PC-3 (cell line): ENCODE results near the gene MSH3. TPM values are rescaled to one million over a fixed set of nuclear protein-coding genes. Genes with fewer than 3 reads are reported as not detected.

Experiments
- ATAC-seq: fragments of 200-7000 bp; cut with Tn5 transposase; 2 replicates; pipeline ENCODE4 v1.9.1; 2020; ENCODE audit warnings: mild to moderate bottlenecking, moderate library complexity
- BruUV-seq: library from RNA; stranded (reverse); fragments of 400-500 nt; replicated peaks from 2 replicates; lab custom pipeline; 2021; lab: Mats Ljungman, UMichigan
- CTCF ChIA-PET: fragments of 300-600 bp; sonication (Branson Sonifier 250); formaldehyde crosslinking; loops from one replicate; lab custom pipeline; 2022; ENCODE audit warnings: antibody characterized with exemption; lab: Charles Lee
- POLR2A ChIA-PET: fragments of 300-600 bp; sonication (Branson Sonifier 250); formaldehyde crosslinking; loops from one replicate; lab custom pipeline; 2022; ENCODE audit warnings: antibody characterized with exemption; ENCODE audit not compliant: unreplicated experiment; lab: Charles Lee
- DNase-seq: peaks from one replicate; pipeline ENCODE4 v3.0.0-alpha.2; 2015
- H2AFZ ChIP-seq: fragments of 300-600 bp; sonication (generic); 2 replicates; pipeline ENCODE4 v1.6.0; 2016; ENCODE audit warnings: antibody characterized with exemption, low read length
- H3F3A ChIP-seq: fragments of 300-600 bp; sonication (generic); one replicate; pipeline ENCODE4 v1.6.0; 2017; ENCODE audit warnings: antibody characterized with exemption, low read length, control low read depth, mild to moderate bottlenecking; ENCODE audit not compliant: unreplicated experiment
- H3K27ac ChIP-seq: fragments of 300-600 bp; sonication (generic); 2 replicates; pipeline ENCODE4 v1.5.1; 2016; ENCODE audit warnings: mild to moderate bottlenecking, low read length
- H3K27me3 ChIP-seq: fragments of 300-600 bp; sonication (generic); 2 replicates; pipeline ENCODE4 v1.6.1; 2016; ENCODE audit warnings: low read length, mixed read lengths
- H3K36me3 ChIP-seq: fragments of 300-600 bp; sonication (generic); 2 replicates; pipeline ENCODE4 v1.6.1; 2016; ENCODE audit warnings: low read depth, mixed run types, low read length, mixed read lengths
- H3K4me1 ChIP-seq: fragments of 300-600 bp; sonication (generic); 2 replicates; pipeline ENCODE4 v1.5.1; 2016; ENCODE audit warnings: low read length; ENCODE audit not compliant: insufficient read depth
- H3K4me2 ChIP-seq: fragments of 300-600 bp; sonication (generic); 2 replicates; pipeline ENCODE4 v1.6.0; 2016; ENCODE audit warnings: low read length
- H3K4me3 ChIP-seq: fragments of 300-600 bp; sonication (generic); 2 replicates; pipeline ENCODE4 v1.5.1; 2016; ENCODE audit warnings: mild to moderate bottlenecking, low read length, mixed read lengths
- H3K79me2 ChIP-seq: fragments of 300-600 bp; sonication (generic); 2 replicates; pipeline ENCODE4 v1.6.1; 2017; ENCODE audit warnings: low read length, mixed read lengths
- H3K9ac ChIP-seq: fragments of 300-600 bp; sonication (generic); 2 replicates; pipeline ENCODE4 v1.6.0; 2016; ENCODE audit warnings: mild to moderate bottlenecking, low read length
- H3K9me2 ChIP-seq: fragments of 300-600 bp; sonication (generic); replicated peaks from 2 replicates; pipeline ENCODE4 v1.6.1; 2016; ENCODE audit warnings: mixed run types, low read length, mixed read lengths
- H3K9me3 ChIP-seq: fragments of 300-600 bp; sonication (generic); 2 replicates; pipeline ENCODE4 v1.6.1; 2016; ENCODE audit warnings: low read length, mixed read lengths
- H4K20me1 ChIP-seq: fragments of 300-600 bp; sonication (generic); 2 replicates; pipeline ENCODE4 v1.6.1; 2016; ENCODE audit warnings: low read length, mixed read lengths
- CTCF ChIP-seq: fragments of 300-600 bp; sonication (generic); conservative IDR thresholded peaks from 2 replicates; pipeline ENCODE4 v1.5.1; 2017; ENCODE audit warnings: antibody characterized with exemption, low read depth, mild to moderate bottlenecking, low read length
- EZH2 ChIP-seq: fragments of 300-600 bp; sonication (generic); IDR thresholded peaks from one replicate; pipeline ENCODE4 v1.6.1; 2017; ENCODE audit warnings: antibody characterized with exemption, mild to moderate bottlenecking, low read length; ENCODE audit not compliant: unreplicated experiment
- EZH2phosphoT487 ChIP-seq: fragments of 300-600 bp; sonication (generic); IDR thresholded peaks from 2 replicates; pipeline ENCODE4 v1.6.1; 2018; ENCODE audit warnings: mild to moderate bottlenecking, antibody characterized with exemption, low read length, borderline replicate concordance
- intact Hi-C: fragments of 100-400 bp; cut with micrococcal nuclease; formaldehyde crosslinking; loops from 2 replicates; pipeline ENCODE4 v1.9.0; 2023
- total RNA-seq: library from RNA; depleted of rRNA; stranded (reverse); fragments of >200 nt; gene quantifications from 2 replicates; pipeline ENCODE4 v1.2.3, GENCODE V29; 2014

Gene MSH3
- total RNA-seq, 1 experiment from 2014 or later: 9.0 TPM

GRCh38 chr5:80644900-80645299 lies 9.6 kb upstream of the MSH3 start:
- CTCF ChIA-PET: no interaction called here
- no peaks in the 10 kb centered on the region for H3K79me2 ChIP-seq
- no peak overlapping the region for H3K4me2 ChIP-seq
- no peaks in the 10 kb centered on the region for H3K9me3 ChIP-seq
- DNase-seq: no peak
- no peaks in the 10 kb centered on the region for H3K27me3 ChIP-seq
- no peak for TF ChIP-seq CTCF
- no peak for TF ChIP-seq EZH2
- TF ChIP-seq EZH2phosphoT487: no peak
- H4K20me1 ChIP-seq: no peaks in the 10 kb centered on the region
- no peak overlapping the region for H3K9ac ChIP-seq
- POLR2A ChIA-PET: no interaction called here
- no peak overlapping the region for H2AFZ ChIP-seq
- no peak overlapping the region for H3K27ac ChIP-seq
- ATAC-seq: no peak
- BruUV-seq: no TSS peak
- no peaks in the 10 kb centered on the region for H3K9me2 ChIP-seq
- H3F3A ChIP-seq: no peaks in the 10 kb centered on the region
- H3K36me3 ChIP-seq: peaks cover 14% of the 10 kb centered on the region
- intact Hi-C loops: no loop called here
- H3K4me1 ChIP-seq: no peaks in the 10 kb centered on the region
- H3K4me3 ChIP-seq: no peak overlapping the region

GRCh38 chr5:80646926-80647325 lies 7.5 kb upstream of the MSH3 start:
- Histone ChIP-seq H3K27ac (no peak overlapping the region), H3K36me3 (peaks cover 14% of the 10 kb centered on the region), H4K20me1 (no peaks in the 10 kb centered on the region), H3K27me3 (no peaks in the 10 kb centered on the region), H3K9ac (no peak overlapping the region), H3K4me3 (no peak overlapping the region), H3K9me3 (no peaks in the 10 kb centered on the region), H3K79me2 (no peaks in the 10 kb centered on the region), H2AFZ (no peak overlapping the region), H3F3A (no peaks in the 10 kb centered on the region), H3K4me1 (no peaks in the 10 kb centered on the region), H3K9me2 (no peaks in the 10 kb centered on the region), H3K4me2 (no peak overlapping the region)
- TF ChIP-seq EZH2 (no peak), EZH2phosphoT487 (no peak), CTCF (no peak)
- no TSS peak for BruUV-seq
- no peak for DNase-seq
- ChIA-PET POLR2A (no interaction called here), CTCF (no interaction called here)
- no peak for ATAC-seq
- intact Hi-C loops: no loop called here

GRCh38 chr5:80653502-80653901 lies 950 bp upstream of the MSH3 start:
- peak overlapping the region; percentile 95 for H3K4me2 ChIP-seq
- no peaks in the 10 kb centered on the region for H3K9me2 ChIP-seq
- H3K27me3 ChIP-seq: no peaks in the 10 kb centered on the region
- H3K79me2 ChIP-seq: peaks cover 32% of the 10 kb centered on the region
- H4K20me1 ChIP-seq: peaks cover 10% of the 10 kb centered on the region; the same call in 1 of the 2 replicates
- BruUV-seq: no TSS peak
- 0 out of 2 replicates have a peak, but pooled peaks cover 8% of the 10 kb centered on the region for H3K36me3 ChIP-seq
- ATAC-seq (no peak), DNase-seq (no peak)
- H3F3A ChIP-seq: no peaks in the 10 kb centered on the region
- no peak overlapping the region for H2AFZ ChIP-seq
- intact Hi-C loops: no loop called here
- peak overlapping the region; percentile 91 for H3K9ac ChIP-seq
- no peaks in the 10 kb centered on the region for H3K9me3 ChIP-seq
- POLR2A ChIA-PET: interaction anchor here (0.6 kb wide), 1 partner anchor 1149 kb away, joined by 3 read pairs; no protein-coding TSS in a partner anchor
- CTCF ChIA-PET: no interaction called here
- H3K27ac ChIP-seq: no peak overlapping the region
- H3K4me3 ChIP-seq: peak overlapping the region; percentile 99
- H3K4me1 ChIP-seq: peaks cover 8% of the 10 kb centered on the region
- TF ChIP-seq EZH2 (no peak), CTCF (no peak), EZH2phosphoT487 (no peak)
